ENCODE measurements around the gene FAT1.

- TF ChIP-seq NFIC (IDR thresholded peaks at IDR 0.05) (no peak), MAX (IDR thresholded peaks at IDR 0.05) (no peak), EP300 (IDR thresholded peaks at IDR 0.05; ENCODE audit: borderline replicate concordance) (no peak), YY1 (IDR thresholded peaks at IDR 0.05; ENCODE audit: low read depth) (no peak), REST (IDR thresholded peaks at IDR 0.05; ENCODE audit: low read depth) (no peak), RAD21 (IDR thresholded peaks at IDR 0.05; ENCODE audit: low read depth) (no peak), TCF12 (IDR thresholded peaks at IDR 0.05; ENCODE audit: low read depth) (no peak), TAF1 (IDR thresholded peaks at IDR 0.05; ENCODE audit: low read depth) (no peak), FOXM1 (IDR thresholded peaks at IDR 0.05; ENCODE audit: borderline replicate concordance, low read depth) (no peak), TEAD4 (IDR thresholded peaks at IDR 0.05) (no peak)
These were observed 89.0 kb downstream of the FAT1 start for GRCh38 chr4:186634591-186635128.
